H1 (cell line): ENCODE results near the gene PROX2. TPM values are rescaled to one million over a fixed set of nuclear protein-coding genes. Genes with fewer than 3 reads are reported as not detected.

Experiments
- TBP ChIP-seq: IDR thresholded peaks from 2 replicates; pipeline ENCODE4 v1.6.1; 2011; ENCODE audit warnings: low read depth, low read length, improper control_type of control experiment
- polyA plus RNA-seq, 7 experiments: library from polyadenylated mRNA; depleted of rRNA in 3 of 7; stranded (reverse) in 5 of 7; unstranded in 2 of 7; fragments of >200 nt in 5 of 7; fragments of 200-250 nt in 2 of 7; gene quantifications; 1 replicate in 5 of 7; 2 replicates in 1 of 7; 4 replicates in 1 of 7; pipeline versions ENCODE4 v1.2.1 to v1.2.3, GENCODE V29; 2011 to 2013; ENCODE audit warnings: missing spikeins in 2 of 7, mixed read lengths in 2 of 7
- total RNA-seq: library from RNA; stranded (reverse); fragmentation: NEBNext Ultra II Directional; extraction: Animal tissue kit (Norgen Biotek cat#: 25700); gene quantifications from 2 replicates; pipeline ENCODE4 v1.2.1, GENCODE V29; 2021

Gene PROX2
- total and polyA plus RNA-seq, 2 of the 8 experiments (the other 6 are each of a cell fraction or from before 2014, with no cell fraction given): 0.03 TPM; not detected in 1

DNA sequence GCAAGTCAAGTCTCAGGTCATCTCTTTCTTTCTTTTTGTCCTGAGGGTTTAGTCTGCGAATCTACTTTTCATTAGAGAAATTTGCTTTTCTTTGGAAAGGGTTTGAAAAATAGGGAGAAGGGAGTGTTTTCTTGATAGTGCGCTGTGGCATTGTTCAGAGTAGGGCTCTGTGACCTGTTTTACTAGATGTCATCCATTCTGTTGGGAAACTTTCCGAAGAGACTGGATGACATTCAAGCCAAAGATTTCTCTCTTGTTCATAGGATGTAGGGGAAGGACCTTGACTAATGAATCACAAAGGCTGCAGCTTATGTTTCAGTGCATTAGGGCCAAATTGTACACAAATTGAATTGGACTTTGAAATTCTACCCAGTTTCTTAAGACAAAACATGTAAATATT is 20.5 kb upstream of the PROX2 start (continued):
- no peak for TF ChIP-seq TBP
